ENCODE results near the gene SNX22. TPM values are rescaled to one million over a fixed set of nuclear protein-coding genes. Genes with fewer than 3 reads are reported as not detected.

Gene SNX22
- polyA plus RNA-seq, 1 donor (not counting 4 experiments of a cell fraction or from before 2014, with no cell fraction given) = 0.04 TPM

- no peak for TF ChIP-seq CTCF (optimal IDR thresholded peaks at IDR 0.05 in 1 of 3, IDR thresholded peaks at IDR 0.05 in 1 of 3, conservative IDR thresholded peaks at IDR 0.05 in 1 of 3; ENCODE audit: extremely low read depth in 1 of 3, insufficient read depth in 2 of 3, low read length in 3 of 3)
- no peak for TF ChIP-seq EZH2 (IDR thresholded peaks at IDR 0.05; ENCODE audit: low read length)
- Histone ChIP-seq H3K9ac (ENCODE audit: control insufficient read depth, extremely low read depth, insufficient read depth, low read length) (no peak overlapping the region), H3K9me1 (ENCODE audit: control insufficient read depth, extremely low read depth, insufficient read depth, low read length) (no peaks in the 10 kb centered on the region), H3K79me2 (ENCODE audit: control insufficient read depth, insufficient read depth, low read length) (peaks cover 15% of the 10 kb centered on the region), H3K27me3 (ENCODE audit: control insufficient read depth, extremely low read depth, insufficient read depth, low read length) (no peaks in the 10 kb centered on the region), H3K36me3 (ENCODE audit: control insufficient read depth in 2 of 2, extremely low read depth in 1 of 2, insufficient read depth in 2 of 2, low read length in 2 of 2) (peaks cover 9 to 13% of the 10 kb centered on the region in 2 experiments), H2AFZ (ENCODE audit: control insufficient read depth, low read length) (no peak overlapping the region), H3K9me3 (ENCODE audit: control insufficient read depth, low read depth, low read length) (no peaks in the 10 kb centered on the region), H3K4me2 (ENCODE audit: control insufficient read depth, extremely low read depth, insufficient read depth, low read depth, low read length) (no peak overlapping the region), H3K4me3 (ENCODE audit: control insufficient read depth in 2 of 3, extremely low read depth in 1 of 3, insufficient read depth in 2 of 3, low read depth in 1 of 3, low read length in 3 of 3) (no peak overlapping the region), H3K4me1 (ENCODE audit: control insufficient read depth, extremely low read depth, insufficient read depth, low read length) (peaks cover 15% of the 10 kb centered on the region), H4K20me1 (ENCODE audit: control insufficient read depth, extremely low read depth, insufficient read depth, low read length) (no peaks in the 10 kb centered on the region), H3K27ac (ENCODE audit: control insufficient read depth, insufficient read depth, low read length) (no peak overlapping the region)
- FAIRE-seq (no peak), DNase-seq (ENCODE audit: low read depth, low spot score) (no peak)
- dilution Hi-C loops (cut with MboI; ENCODE audit: extremely low pct_ligation_motif_present, low sequenced_read_pairs) = no loop called here
Measured at GRCh38 chr15:64166102-64166890, 14.8 kb downstream of the SNX22 start.

- FAIRE-seq = no peak
Measured at GRCh38 chr15:64180235-64180824, 28.8 kb downstream of the SNX22 start.

More at GRCh38 chr15:64180235-64180824, 28.8 kb downstream of the SNX22 start:
- H3K9me1 ChIP-seq (ENCODE audit: control insufficient read depth, extremely low read depth, insufficient read depth, low read length) = no peaks in the 10 kb centered on the region
- H3K79me2 ChIP-seq (ENCODE audit: control insufficient read depth, insufficient read depth, low read length) = no peaks in the 10 kb centered on the region
- H3K4me2 ChIP-seq (ENCODE audit: control insufficient read depth, extremely low read depth, insufficient read depth, low read depth, low read length) = no peak overlapping the region
- H2AFZ ChIP-seq (ENCODE audit: control insufficient read depth, low read length) = no peak overlapping the region
- no peak overlapping the region for H3K4me3 ChIP-seq (ENCODE audit: control insufficient read depth in 2 of 3, extremely low read depth in 1 of 3, insufficient read depth in 2 of 3, low read depth in 1 of 3, low read length in 3 of 3)
- H3K36me3 ChIP-seq (ENCODE audit: control insufficient read depth in 2 of 2, extremely low read depth in 1 of 2, insufficient read depth in 2 of 2, low read length in 2 of 2) = peaks cover 8 to 24% of the 10 kb centered on the region in 2 experiments
- no peak overlapping the region for H3K9ac ChIP-seq (ENCODE audit: control insufficient read depth, extremely low read depth, insufficient read depth, low read length)
- no peaks in the 10 kb centered on the region for H3K27me3 ChIP-seq (ENCODE audit: control insufficient read depth, extremely low read depth, insufficient read depth, low read length)
- H3K4me1 ChIP-seq (ENCODE audit: control insufficient read depth, extremely low read depth, insufficient read depth, low read length) = no peaks in the 10 kb centered on the region
- no peak for DNase-seq (ENCODE audit: low read depth, low spot score)
- no peaks in the 10 kb centered on the region for H4K20me1 ChIP-seq (ENCODE audit: control insufficient read depth, extremely low read depth, insufficient read depth, low read length)
- dilution Hi-C loops (cut with MboI; ENCODE audit: extremely low pct_ligation_motif_present, low sequenced_read_pairs) = no loop called here
- H3K9me3 ChIP-seq (ENCODE audit: control insufficient read depth, low read depth, low read length) = no peaks in the 10 kb centered on the region
- TF ChIP-seq EZH2 (IDR thresholded peaks at IDR 0.05; ENCODE audit: low read length) (no peak), CTCF (optimal IDR thresholded peaks at IDR 0.05 in 1 of 3, IDR thresholded peaks at IDR 0.05 in 1 of 3, conservative IDR thresholded peaks at IDR 0.05 in 1 of 3; ENCODE audit: extremely low read depth in 1 of 3, insufficient read depth in 2 of 3, low read length in 3 of 3) (no peak)
- no peak overlapping the region for H3K27ac ChIP-seq (ENCODE audit: control insufficient read depth, insufficient read depth, low read length)
